Measurements from ENCODE around the gene MAGEB3. TPM values are rescaled to one million over a fixed set of nuclear protein-coding genes. Genes with fewer than 3 reads are reported as not detected.

Gene MAGEB3
- total RNA-seq, 1 donor from 2014 or later: not detected

DNA sequence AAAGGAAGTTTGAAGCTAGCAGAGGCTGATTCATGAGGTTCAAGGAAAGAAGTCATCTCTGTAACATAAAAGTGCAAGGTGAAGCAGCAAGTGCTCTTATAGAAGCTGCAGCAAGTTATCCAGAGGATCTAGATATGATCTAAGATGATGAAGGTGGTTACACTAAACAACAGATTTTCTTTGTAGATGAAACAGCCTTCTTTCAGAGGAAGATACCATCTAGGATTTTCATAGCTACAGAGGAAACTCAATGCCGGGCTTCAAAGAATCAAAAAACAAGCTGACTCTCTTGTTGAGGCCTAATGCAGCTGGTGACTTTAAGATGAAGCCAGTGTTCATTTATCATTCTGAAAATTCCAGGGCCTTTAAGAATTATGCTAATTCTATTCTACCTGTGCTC is 50.0 kb downstream of the MAGEB3 start:
- no peak overlapping the region for H3K27ac ChIP-seq
- no peaks in the 10 kb centered on the region for H3K36me3 ChIP-seq
- H3K4me1 ChIP-seq: no peaks in the 10 kb centered on the region
- no peaks in the 10 kb centered on the region for H3K9me3 ChIP-seq
- TF ChIP-seq CTCF (IDR thresholded peaks at IDR 0.05): no peak
- no peak overlapping the region for H3K4me3 ChIP-seq
- H3K27me3 ChIP-seq: no peaks in the 10 kb centered on the region
- intact Hi-C loops (cut with DNase I): no loop called here
- ATAC-seq (no peak), DNase-seq (no peak)

DNA sequence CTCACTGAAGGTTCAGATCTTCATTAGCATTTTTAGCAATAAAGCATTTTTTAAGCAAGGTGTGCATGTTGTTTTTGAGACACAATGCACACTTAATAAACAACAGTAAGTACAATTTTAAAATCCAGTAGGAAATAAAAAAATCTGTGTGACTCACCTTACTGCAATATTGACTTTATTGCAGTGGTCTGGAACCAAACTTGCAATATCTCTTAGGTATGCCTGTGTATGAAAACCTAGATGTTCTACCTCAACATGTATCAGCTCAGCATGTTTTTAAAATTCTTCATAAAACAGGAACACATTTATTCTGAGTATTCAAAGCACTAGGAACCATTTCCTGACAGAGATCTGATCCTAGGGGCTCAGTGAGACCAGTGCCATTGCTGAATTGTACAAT is 52.1 kb downstream of the MAGEB3 start:
- ATAC-seq: no peak
- intact Hi-C loops (cut with DNase I): no loop called here

GRCh38 chrX:30283456-30284200 is 53.2 kb downstream of the MAGEB3 start:
- H3K4me1 ChIP-seq: no peaks in the 10 kb centered on the region
- DNase-seq (no peak), ATAC-seq (no peak)
- no peak overlapping the region for H3K4me3 ChIP-seq
- H3K27me3 ChIP-seq: no peaks in the 10 kb centered on the region
- TF ChIP-seq CTCF (IDR thresholded peaks at IDR 0.05): no peak
- no peaks in the 10 kb centered on the region for H3K9me3 ChIP-seq
- no peaks in the 10 kb centered on the region for H3K36me3 ChIP-seq
- no peak overlapping the region for H3K27ac ChIP-seq
- intact Hi-C loops (cut with DNase I): no loop called here

More for the DNA sequence above, 52.1 kb downstream of the MAGEB3 start:
- Histone ChIP-seq H3K9me3 (no peaks in the 10 kb centered on the region), H3K27me3 (no peaks in the 10 kb centered on the region), H3K4me1 (no peaks in the 10 kb centered on the region), H3K4me3 (no peak overlapping the region), H3K27ac (no peak overlapping the region), H3K36me3 (no peaks in the 10 kb centered on the region)
- no peak for DNase-seq
- no peak for TF ChIP-seq CTCF (IDR thresholded peaks at IDR 0.05)

Other genes with a start within 250 kb of the MAGEB3 start
- gene MAGEB2, start 15.1 kb upstream of the MAGEB3 start, total RNA-seq: not detected
- gene MAGEB4, start 11.3 kb downstream of the MAGEB3 start, total RNA-seq: not detected
- not detected for gene MAGEB1, start 16.5 kb downstream of the MAGEB3 start, total RNA-seq
- gene NR0B1, start 78.7 kb downstream of the MAGEB3 start, total RNA-seq: not detected